H1 (cell line): Measurements from ENCODE around the gene ARHGEF10L. TPM values are rescaled to one million over a fixed set of nuclear protein-coding genes. Genes with fewer than 3 reads are reported as not detected.

Experiments used
- CHD2 ChIP-seq: IDR thresholded peaks from 2 replicates; pipeline ENCODE4 v1.6.1; 2012; ENCODE audit warnings: low read length, improper control_type of control experiment
- CHD7 ChIP-seq: fragments of 300-600 bp; sonication (generic); IDR thresholded peaks from 2 replicates; pipeline ENCODE4 v1.7.1; 2012; ENCODE audit warnings: low read length, moderate library complexity, mild to moderate bottlenecking, inconsistent platforms; ENCODE audit not compliant: insufficient replicate concordance
- CREB1 ChIP-seq: IDR thresholded peaks from 2 replicates; pipeline ENCODE4 v1.6.1; 2012; ENCODE audit warnings: inconsistent platforms
- EGR1 ChIP-seq: IDR thresholded peaks from 2 replicates; pipeline ENCODE4 v1.6.1; 2011; ENCODE audit warnings: low read depth, low read length, borderline replicate concordance
- EP300 ChIP-seq, 2 experiments: IDR thresholded peaks; 1 replicate in 1 of 2; 2 replicates in 1 of 2; pipeline ENCODE4 v1.6.1; 2011 to 2012; ENCODE audit warnings: low read depth in 2 of 2, low read length in 2 of 2, mild to moderate bottlenecking in 2 of 2, borderline replicate concordance in 1 of 2, inconsistent platforms in 1 of 2, moderate library complexity in 1 of 2
- RXRA ChIP-seq: IDR thresholded peaks from 2 replicates; pipeline ENCODE4 v1.6.1; 2011; ENCODE audit warnings: low read depth, mild to moderate bottlenecking, low read length, moderate library complexity; ENCODE audit not compliant: insufficient read depth
- YY1 ChIP-seq: IDR thresholded peaks from 2 replicates; pipeline ENCODE4 v1.6.1; 2011; ENCODE audit warnings: low read depth, mild to moderate bottlenecking, low read length
- polyA plus RNA-seq, 7 experiments: library from polyadenylated mRNA; depleted of rRNA in 3 of 7; stranded (reverse) in 5 of 7; unstranded in 2 of 7; fragments of >200 nt in 5 of 7; fragments of 200-250 nt in 2 of 7; gene quantifications; 1 replicate in 5 of 7; 2 replicates in 1 of 7; 4 replicates in 1 of 7; pipeline versions ENCODE4 v1.2.1 to v1.2.3, GENCODE V29; 2011 to 2013; ENCODE audit warnings: missing spikeins in 2 of 7, mixed read lengths in 2 of 7
- total RNA-seq: library from RNA; stranded (reverse); fragmentation: NEBNext Ultra II Directional; extraction: Animal tissue kit (Norgen Biotek cat#: 25700); gene quantifications from 2 replicates; pipeline ENCODE4 v1.2.1, GENCODE V29; 2021

The ARHGEF10L gene
- total and polyA plus RNA-seq, 2 of the 8 experiments (the other 6 are each of a cell fraction or from before 2014, with no cell fraction given), result 33.6 to 39.6 TPM

DNA sequence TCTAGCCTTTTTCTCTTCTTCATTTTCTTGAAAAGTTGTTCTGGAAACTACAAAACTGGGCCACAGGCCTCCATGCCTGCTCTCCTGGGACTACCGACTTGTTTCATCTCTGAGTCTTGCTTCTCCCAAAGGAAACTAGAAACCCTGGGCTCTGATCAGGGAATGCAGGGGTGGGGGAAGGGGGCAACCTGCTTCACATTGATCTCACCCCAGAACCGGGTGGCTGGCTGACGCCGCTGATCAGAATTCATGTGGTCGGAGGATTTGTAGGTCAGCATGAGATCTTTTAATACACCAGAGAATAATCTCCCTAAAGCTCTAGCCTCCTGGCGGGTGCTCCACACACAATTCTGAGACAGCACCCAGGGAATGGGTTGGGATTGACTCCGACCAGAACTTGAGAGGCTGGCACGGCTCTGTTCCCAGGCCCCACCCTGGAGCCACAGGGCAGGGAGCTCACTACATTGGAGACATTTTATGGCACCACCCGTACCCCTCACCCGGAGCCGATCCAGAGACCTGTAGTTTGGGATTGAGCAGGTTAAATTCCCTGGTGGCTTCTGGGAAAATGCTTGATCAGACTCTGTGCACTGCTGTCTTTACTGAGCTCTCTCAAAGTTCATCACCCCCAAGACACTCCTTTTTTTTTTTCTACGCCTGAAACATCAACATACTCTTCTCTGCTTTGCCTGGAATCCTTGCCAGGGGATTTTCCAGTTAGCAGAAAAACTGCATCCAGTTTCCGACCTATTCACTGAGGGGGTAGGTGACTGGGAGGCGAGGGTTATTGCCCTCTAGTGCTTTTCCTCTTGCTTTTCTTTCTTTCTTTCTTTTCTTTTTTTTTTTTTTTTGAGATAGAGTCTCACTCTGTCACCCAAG, 12.2 kb upstream of the ARHGEF10L start (continued):
- TF ChIP-seq CHD7, result no peak
- TF ChIP-seq EGR1, result no peak
- no peak for TF ChIP-seq EP300 (IDR thresholded peaks at IDR 0.05; ENCODE audit: borderline replicate concordance in 1 of 2, low read depth in 2 of 2, low read length in 2 of 2)
- no peak for TF ChIP-seq RXRA
- TF ChIP-seq YY1, result no peak
- TF ChIP-seq CHD2, result no peak
- no peak for TF ChIP-seq CREB1
